Measurements from ENCODE around the gene KRT86. TPM values are rescaled to one million over a fixed set of nuclear protein-coding genes. Genes with fewer than 3 reads are reported as not detected.

KRT86 gene
- total RNA-seq, 2 donors from 2014 or later, result not detected

DNA sequence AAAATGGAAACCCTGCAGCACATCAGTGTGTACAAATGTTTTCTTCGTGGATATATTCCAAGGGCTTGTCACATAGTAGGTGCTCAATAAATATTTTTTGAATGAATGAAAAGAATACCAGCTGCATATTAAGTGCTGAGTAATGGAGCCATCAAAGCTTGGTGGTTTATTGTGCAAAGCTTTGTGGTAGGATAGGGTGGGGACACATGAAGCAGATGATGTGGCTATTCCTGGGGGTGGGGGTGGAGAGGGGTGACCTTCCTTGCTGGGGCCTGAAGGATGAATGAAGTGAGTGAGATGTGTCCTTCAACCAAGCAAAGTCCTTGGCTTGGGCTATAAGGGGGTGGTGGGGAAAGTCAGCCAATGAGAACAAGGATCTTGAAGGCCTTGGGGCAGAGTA lies 21.2 kb downstream of the KRT86 start:
- peak; percentile 10 for DNase-seq
- Mint-ChIP-seq H3K4me3 (no peak overlapping the region), H3K36me3 (ENCODE audit: low read depth) (no peaks in the 10 kb centered on the region), H3K27me3 (ENCODE audit: insufficient read depth) (peaks cover 56% of the 10 kb centered on the region), H3K9me3 (no peaks in the 10 kb centered on the region), H3K4me1 (no peaks in the 10 kb centered on the region), H3K27ac (no peak overlapping the region)
- WGBS, 2 experiments (ENCODE audit: insufficient coverage in 1 of 2, insufficient read length in 1 of 2), result 75 to 81% methylated on average over 1 of the region's 1 CpG
- Histone ChIP-seq H3K27ac (ENCODE audit: low read depth, low read length) (no peak overlapping the region), H3K27me3 (ENCODE audit: control insufficient read depth, insufficient read depth, low read length, poor library complexity, severe bottlenecking) (peaks cover 58% of the 10 kb centered on the region), H3K4me3 (ENCODE audit: low read length) (no peak overlapping the region), H3K36me3 (ENCODE audit: control insufficient read depth, insufficient read depth, low read length) (no peaks in the 10 kb centered on the region), H3K9ac (ENCODE audit: extremely low read depth, low read length, poor library complexity, severe bottlenecking) (no peak overlapping the region), H3K9me3 (ENCODE audit: control insufficient read depth, low read length) (no peaks in the 10 kb centered on the region), H3K4me1 (ENCODE audit: control insufficient read depth, insufficient read depth, low read length) (no peaks in the 10 kb centered on the region)
- TF ChIP-seq, protein P1, sequence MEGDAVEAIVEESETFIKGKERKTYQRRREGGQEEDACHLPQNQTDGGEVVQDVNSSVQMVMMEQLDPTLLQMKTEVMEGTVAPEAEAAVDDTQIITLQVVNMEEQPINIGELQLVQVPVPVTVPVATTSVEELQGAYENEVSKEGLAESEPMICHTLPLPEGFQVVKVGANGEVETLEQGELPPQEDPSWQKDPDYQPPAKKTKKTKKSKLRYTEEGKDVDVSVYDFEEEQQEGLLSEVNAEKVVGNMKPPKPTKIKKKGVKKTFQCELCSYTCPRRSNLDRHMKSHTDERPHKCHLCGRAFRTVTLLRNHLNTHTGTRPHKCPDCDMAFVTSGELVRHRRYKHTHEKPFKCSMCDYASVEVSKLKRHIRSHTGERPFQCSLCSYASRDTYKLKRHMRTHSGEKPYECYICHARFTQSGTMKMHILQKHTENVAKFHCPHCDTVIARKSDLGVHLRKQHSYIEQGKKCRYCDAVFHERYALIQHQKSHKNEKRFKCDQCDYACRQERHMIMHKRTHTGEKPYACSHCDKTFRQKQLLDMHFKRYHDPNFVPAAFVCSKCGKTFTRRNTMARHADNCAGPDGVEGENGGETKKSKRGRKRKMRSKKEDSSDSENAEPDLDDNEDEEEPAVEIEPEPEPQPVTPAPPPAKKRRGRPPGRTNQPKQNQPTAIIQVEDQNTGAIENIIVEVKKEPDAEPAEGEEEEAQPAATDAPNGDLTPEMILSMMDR (conservative IDR thresholded peaks at IDR 0.05), result no peak

DNA sequence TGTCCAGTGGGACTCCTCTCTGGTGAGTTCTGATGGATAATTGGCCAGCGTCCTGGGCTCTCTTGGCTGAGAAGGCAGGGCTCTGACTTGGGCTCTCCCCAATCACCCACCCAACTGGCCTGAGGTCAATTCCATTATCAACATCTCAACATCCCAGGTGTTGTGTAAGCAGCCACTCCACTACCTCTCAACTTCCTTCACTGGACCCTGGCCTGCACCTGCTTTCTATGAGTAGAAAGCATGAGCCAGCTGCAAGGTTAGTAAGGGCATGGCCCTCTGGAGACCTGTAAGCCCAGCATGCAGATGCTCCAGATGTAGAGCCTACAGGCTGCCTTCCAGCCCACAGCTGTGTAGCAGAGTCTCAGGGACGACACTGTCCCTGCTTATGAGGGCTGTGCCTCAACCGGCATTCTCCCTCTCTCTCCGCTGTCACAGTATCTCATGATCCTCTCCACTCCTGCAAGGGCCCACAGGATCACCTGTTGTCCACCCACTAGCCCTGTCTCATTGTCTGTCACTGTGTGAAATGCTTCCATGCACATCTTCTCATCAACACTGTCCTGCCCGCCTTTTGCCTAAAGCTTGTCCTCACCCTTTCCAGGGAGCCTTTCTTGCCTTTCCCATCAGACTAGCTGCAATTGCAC lies 22.2 kb downstream of the KRT86 start:
- WGBS, 2 experiments (ENCODE audit: insufficient coverage in 1 of 2, insufficient read length in 1 of 2), result 89 to 97% methylated on average over 5 of the region's 5 CpGs
- H3K4me3 Mint-ChIP-seq, result no peak overlapping the region
- peaks cover 63% of the 10 kb centered on the region for H3K27me3 ChIP-seq (ENCODE audit: control insufficient read depth, insufficient read depth, low read length, poor library complexity, severe bottlenecking)

GRCh38 chr12:52298677-52299190 lies 24.3 kb downstream of the KRT86 start:
- H3K4me1 ChIP-seq (ENCODE audit: control insufficient read depth, insufficient read depth, low read length), result no peaks in the 10 kb centered on the region
- no peaks in the 10 kb centered on the region for H3K36me3 ChIP-seq (ENCODE audit: control insufficient read depth, insufficient read depth, low read length)
- H3K27ac ChIP-seq (ENCODE audit: low read depth, low read length), result no peak overlapping the region
- Mint-ChIP-seq H3K27me3 (ENCODE audit: insufficient read depth) (peaks cover 40% of the 10 kb centered on the region), H3K4me1 (no peaks in the 10 kb centered on the region), H3K27ac (no peak overlapping the region), H3K9me3 (no peaks in the 10 kb centered on the region), H3K4me3 (no peak overlapping the region), H3K36me3 (ENCODE audit: low read depth) (no peaks in the 10 kb centered on the region)
- 81% methylated on average over 4 of the region's 4 CpGs for WGBS, 2 experiments (ENCODE audit: insufficient coverage in 1 of 2, insufficient read length in 1 of 2)
- TF ChIP-seq, protein P1 (conservative IDR thresholded peaks at IDR 0.05), result no peak
- no peak overlapping the region for H3K9ac ChIP-seq (ENCODE audit: extremely low read depth, low read length, poor library complexity, severe bottlenecking)
- H3K9me3 ChIP-seq (ENCODE audit: control insufficient read depth, low read length), result no peaks in the 10 kb centered on the region
- peaks cover 55% of the 10 kb centered on the region for H3K27me3 ChIP-seq (ENCODE audit: control insufficient read depth, insufficient read depth, low read length, poor library complexity, severe bottlenecking)
- DNase-seq, result no peak
- H3K4me3 ChIP-seq (ENCODE audit: low read length), result no peak overlapping the region

More for the DNA sequence above, 22.2 kb downstream of the KRT86 start:
- H3K27ac ChIP-seq (ENCODE audit: low read depth, low read length), result no peak overlapping the region
- no peaks in the 10 kb centered on the region for H3K36me3 Mint-ChIP-seq (ENCODE audit: low read depth)
- peak; percentile 38 for DNase-seq
- no peaks in the 10 kb centered on the region for H3K4me1 Mint-ChIP-seq
- no peak overlapping the region for H3K9ac ChIP-seq (ENCODE audit: extremely low read depth, low read length, poor library complexity, severe bottlenecking)
- no peaks in the 10 kb centered on the region for H3K9me3 ChIP-seq (ENCODE audit: control insufficient read depth, low read length)
- peaks cover 53% of the 10 kb centered on the region for H3K27me3 Mint-ChIP-seq (ENCODE audit: insufficient read depth)
- no peak overlapping the region for H3K27ac Mint-ChIP-seq
- TF ChIP-seq, protein P1 (conservative IDR thresholded peaks at IDR 0.05), result no peak
- no peaks in the 10 kb centered on the region for H3K4me1 ChIP-seq (ENCODE audit: control insufficient read depth, insufficient read depth, low read length)
- no peaks in the 10 kb centered on the region for H3K36me3 ChIP-seq (ENCODE audit: control insufficient read depth, insufficient read depth, low read length)
- H3K4me3 ChIP-seq (ENCODE audit: low read length), result no peak overlapping the region
- no peaks in the 10 kb centered on the region for H3K9me3 Mint-ChIP-seq

All from endodermal cell (in vitro differentiated cells).